GM23338 (cell line): ENCODE data around the gene SLC8A3. TPM values are rescaled to one million over a fixed set of nuclear protein-coding genes. Genes with fewer than 3 reads are reported as not detected.

Experiments used
- ATAC-seq: fragments of 200-7000 bp; cut with Tn5 transposase; 3 replicates; pipeline ENCODE4 v1.9.1; 2020
- DNase-seq: peaks from one replicate; pipeline ENCODE4 v3.0.0-alpha.2; 2015; ENCODE audit warnings: low spot score
- H2AFZ ChIP-seq: fragments of 200-600 bp; sonication (generic); 2 replicates; pipeline ENCODE4 v1.8.0; 2016; ENCODE audit warnings: antibody characterized with exemption, mild to moderate bottlenecking, moderate library complexity
- H3F3A ChIP-seq: fragments of 200-600 bp; sonication (generic); replicated peaks from 2 replicates; pipeline ENCODE4 v1.8.0; 2017; ENCODE audit warnings: antibody characterized with exemption, mixed run types, low read depth
- H3K27ac ChIP-seq: fragments of 200-600 bp; sonication (generic); 2 replicates; pipeline ENCODE4 v1.6.1; 2016; ENCODE audit warnings: low read depth
- H3K27me3 ChIP-seq: fragments of 200-600 bp; sonication (generic); 2 replicates; pipeline ENCODE4 v1.8.0; 2016; ENCODE audit warnings: mild to moderate bottlenecking, mixed run types, moderate library complexity; ENCODE audit not compliant: insufficient read depth
- H3K36me3 ChIP-seq: fragments of 200-600 bp; sonication (generic); 2 replicates; pipeline ENCODE4 v1.8.0; 2016; ENCODE audit warnings: mild to moderate bottlenecking; ENCODE audit not compliant: insufficient read depth
- H3K4me1 ChIP-seq: fragments of 200-600 bp; sonication (generic); 2 replicates; pipeline ENCODE4 v1.8.0; 2016; ENCODE audit warnings: mild to moderate bottlenecking, moderate library complexity; ENCODE audit not compliant: insufficient read depth
- H3K4me2 ChIP-seq: fragments of 200-600 bp; sonication (generic); 2 replicates; pipeline ENCODE4 v1.7.1; 2017; ENCODE audit warnings: mixed run types
- H3K4me3 ChIP-seq: fragments of 200-600 bp; sonication (generic); 2 replicates; pipeline ENCODE4 v1.6.1; 2016; ENCODE audit warnings: mixed run types
- H3K79me2 ChIP-seq: fragments of 200-600 bp; sonication (generic); replicated peaks from 2 replicates; pipeline ENCODE4 v1.8.0; 2017; ENCODE audit warnings: mild to moderate bottlenecking; ENCODE audit not compliant: insufficient read depth
- H3K9me2 ChIP-seq: fragments of 200-600 bp; sonication (generic); 2 replicates; pipeline ENCODE4 v1.8.0; 2017; ENCODE audit not compliant: insufficient read depth
- H4K20me1 ChIP-seq: fragments of 200-600 bp; sonication (generic); replicated peaks from 2 replicates; pipeline ENCODE4 v1.8.0; 2017; ENCODE audit warnings: mild to moderate bottlenecking; ENCODE audit not compliant: insufficient read depth
- H3K27ac Mint-ChIP-seq: 2 replicates; pipeline ENCODE4 v1.8.0; 2020; ENCODE audit warnings: inconsistent platforms, mild to moderate bottlenecking, moderate library complexity, mixed read lengths
- H3K27me3 Mint-ChIP-seq: 3 replicates; pipeline ENCODE4 v1.8.0; 2022; ENCODE audit warnings: low read depth, mild to moderate bottlenecking, moderate library complexity, mixed read lengths, inconsistent platforms; ENCODE audit not compliant: insufficient read depth, poor library complexity
- H3K36me3 Mint-ChIP-seq: 3 replicates; pipeline ENCODE4 v1.8.0; 2021; ENCODE audit warnings: low read depth, mild to moderate bottlenecking, inconsistent platforms, moderate library complexity, mixed read lengths
- H3K4me1 Mint-ChIP-seq: 3 replicates; pipeline ENCODE4 v1.8.0; 2020; ENCODE audit warnings: mild to moderate bottlenecking, inconsistent platforms, mixed read lengths
- H3K4me3 Mint-ChIP-seq: 3 replicates; pipeline ENCODE4 v1.8.0; 2021; ENCODE audit warnings: moderate library complexity, mild to moderate bottlenecking, inconsistent platforms, mixed read lengths
- H3K9me3 Mint-ChIP-seq: 3 replicates; pipeline ENCODE4 v1.8.0; 2020; ENCODE audit warnings: moderate library complexity, mild to moderate bottlenecking, inconsistent platforms, mixed read lengths
- EZH2 ChIP-seq: fragments of 200-600 bp; sonication (generic); IDR thresholded peaks from one replicate; pipeline ENCODE4 v1.8.0; 2017; ENCODE audit warnings: antibody characterized with exemption, mild to moderate bottlenecking, low read depth; ENCODE audit not compliant: unreplicated experiment
- EZH2phosphoT487 ChIP-seq: fragments of 200-600 bp; sonication (generic); IDR thresholded peaks from one replicate; pipeline ENCODE4 v1.8.1; 2018; ENCODE audit warnings: antibody characterized with exemption; ENCODE audit not compliant: unreplicated experiment
- NANOG ChIP-seq: IDR thresholded peaks from 2 replicates; pipeline ENCODE4 v1.6.1; 2016; ENCODE audit warnings: antibody characterized with exemption, borderline replicate concordance
- STAT1 ChIP-seq: IDR thresholded peaks from one replicate; pipeline ENCODE4 v1.6.1; 2016; ENCODE audit warnings: antibody characterized with exemption; ENCODE audit not compliant: unreplicated experiment
- ZNF114 ChIP-seq: fragments of 250-450 bp; sonication (Bioruptor Pico); IDR thresholded peaks from 2 replicates; pipeline ENCODE4 v1.5.0; 2020; ENCODE audit warnings: mild to moderate bottlenecking, moderate library complexity
- ZNF331 ChIP-seq: fragments of 250-450 bp; sonication (Bioruptor Pico); IDR thresholded peaks from 2 replicates; pipeline ENCODE4 v1.5.0; 2020; ENCODE audit warnings: low read depth, mild to moderate bottlenecking, moderate library complexity
- polyA plus RNA-seq: library from polyadenylated mRNA; unstranded; fragments of >200 nt; fragmentation: Nextera tagmentation; extraction: Ambion mirVana; gene quantifications from 2 replicates; pipeline ENCODE4 v1.2.1, GENCODE V29; 2016
- total RNA-seq: library from RNA; depleted of rRNA; stranded (reverse); fragments of >200 nt; shearing (Covaris generic); gene quantifications from 2 replicates; pipeline ENCODE4 v1.2.3, GENCODE V29; 2014
- TF ChIP-seq, protein P1 (sequence below), 2 experiments: fragments of 200-600 bp in 1 of 2; sonication (generic) in 1 of 2; conservative IDR thresholded peaks; 2 replicates each; pipeline versions ENCODE4 v1.5.1 to v1.6.1; 2016 to 2017; ENCODE audit warnings: antibody characterized with exemption in 2 of 2, low read depth in 2 of 2, mild to moderate bottlenecking in 2 of 2, moderate library complexity in 1 of 2
- TF ChIP-seq, protein P2 (sequence below): IDR thresholded peaks from 2 replicates; pipeline ENCODE4 v1.6.1; 2016; ENCODE audit warnings: antibody characterized with exemption
- TF ChIP-seq, protein P3 (sequence below): IDR thresholded peaks from one replicate; pipeline ENCODE4 v1.6.1; 2018; ENCODE audit warnings: antibody characterized with exemption; ENCODE audit not compliant: unreplicated experiment

Gene SLC8A3
- total and polyA plus RNA-seq, 2 experiments from 2014 or later: 0.82 to 2.0 TPM

DNA sequence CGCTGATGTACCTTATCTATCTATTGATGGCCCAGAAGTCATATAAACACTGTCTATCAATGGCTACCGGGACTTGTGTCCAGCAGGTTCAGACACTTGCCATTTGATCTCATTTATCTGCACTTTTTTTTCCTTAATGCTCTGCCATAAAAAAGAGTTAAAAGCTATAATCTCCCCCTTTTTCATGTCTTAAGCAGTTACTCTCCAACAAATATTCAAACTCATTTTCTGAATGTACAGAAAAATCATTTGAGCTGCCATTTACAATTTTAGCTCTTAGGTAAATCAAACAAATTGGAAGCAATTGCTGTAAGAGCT lies 101.4 kb downstream of the SLC8A3 start (continued):
- TF ChIP-seq, protein P1, sequence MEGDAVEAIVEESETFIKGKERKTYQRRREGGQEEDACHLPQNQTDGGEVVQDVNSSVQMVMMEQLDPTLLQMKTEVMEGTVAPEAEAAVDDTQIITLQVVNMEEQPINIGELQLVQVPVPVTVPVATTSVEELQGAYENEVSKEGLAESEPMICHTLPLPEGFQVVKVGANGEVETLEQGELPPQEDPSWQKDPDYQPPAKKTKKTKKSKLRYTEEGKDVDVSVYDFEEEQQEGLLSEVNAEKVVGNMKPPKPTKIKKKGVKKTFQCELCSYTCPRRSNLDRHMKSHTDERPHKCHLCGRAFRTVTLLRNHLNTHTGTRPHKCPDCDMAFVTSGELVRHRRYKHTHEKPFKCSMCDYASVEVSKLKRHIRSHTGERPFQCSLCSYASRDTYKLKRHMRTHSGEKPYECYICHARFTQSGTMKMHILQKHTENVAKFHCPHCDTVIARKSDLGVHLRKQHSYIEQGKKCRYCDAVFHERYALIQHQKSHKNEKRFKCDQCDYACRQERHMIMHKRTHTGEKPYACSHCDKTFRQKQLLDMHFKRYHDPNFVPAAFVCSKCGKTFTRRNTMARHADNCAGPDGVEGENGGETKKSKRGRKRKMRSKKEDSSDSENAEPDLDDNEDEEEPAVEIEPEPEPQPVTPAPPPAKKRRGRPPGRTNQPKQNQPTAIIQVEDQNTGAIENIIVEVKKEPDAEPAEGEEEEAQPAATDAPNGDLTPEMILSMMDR (conservative IDR thresholded peaks at IDR 0.05; ENCODE audit: low read depth in 2 of 2): no peak
- TF ChIP-seq EZH2 (no peak), STAT1 (no peak), NANOG (no peak), ZNF331 (CRISPR knock-in tag) (no peak), ZNF114 (CRISPR knock-in tag) (no peak), EZH2phosphoT487 (no peak)
- TF ChIP-seq, protein P2, sequence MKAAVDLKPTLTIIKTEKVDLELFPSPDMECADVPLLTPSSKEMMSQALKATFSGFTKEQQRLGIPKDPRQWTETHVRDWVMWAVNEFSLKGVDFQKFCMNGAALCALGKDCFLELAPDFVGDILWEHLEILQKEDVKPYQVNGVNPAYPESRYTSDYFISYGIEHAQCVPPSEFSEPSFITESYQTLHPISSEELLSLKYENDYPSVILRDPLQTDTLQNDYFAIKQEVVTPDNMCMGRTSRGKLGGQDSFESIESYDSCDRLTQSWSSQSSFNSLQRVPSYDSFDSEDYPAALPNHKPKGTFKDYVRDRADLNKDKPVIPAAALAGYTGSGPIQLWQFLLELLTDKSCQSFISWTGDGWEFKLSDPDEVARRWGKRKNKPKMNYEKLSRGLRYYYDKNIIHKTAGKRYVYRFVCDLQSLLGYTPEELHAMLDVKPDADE: no peak
- TF ChIP-seq, protein P3, sequence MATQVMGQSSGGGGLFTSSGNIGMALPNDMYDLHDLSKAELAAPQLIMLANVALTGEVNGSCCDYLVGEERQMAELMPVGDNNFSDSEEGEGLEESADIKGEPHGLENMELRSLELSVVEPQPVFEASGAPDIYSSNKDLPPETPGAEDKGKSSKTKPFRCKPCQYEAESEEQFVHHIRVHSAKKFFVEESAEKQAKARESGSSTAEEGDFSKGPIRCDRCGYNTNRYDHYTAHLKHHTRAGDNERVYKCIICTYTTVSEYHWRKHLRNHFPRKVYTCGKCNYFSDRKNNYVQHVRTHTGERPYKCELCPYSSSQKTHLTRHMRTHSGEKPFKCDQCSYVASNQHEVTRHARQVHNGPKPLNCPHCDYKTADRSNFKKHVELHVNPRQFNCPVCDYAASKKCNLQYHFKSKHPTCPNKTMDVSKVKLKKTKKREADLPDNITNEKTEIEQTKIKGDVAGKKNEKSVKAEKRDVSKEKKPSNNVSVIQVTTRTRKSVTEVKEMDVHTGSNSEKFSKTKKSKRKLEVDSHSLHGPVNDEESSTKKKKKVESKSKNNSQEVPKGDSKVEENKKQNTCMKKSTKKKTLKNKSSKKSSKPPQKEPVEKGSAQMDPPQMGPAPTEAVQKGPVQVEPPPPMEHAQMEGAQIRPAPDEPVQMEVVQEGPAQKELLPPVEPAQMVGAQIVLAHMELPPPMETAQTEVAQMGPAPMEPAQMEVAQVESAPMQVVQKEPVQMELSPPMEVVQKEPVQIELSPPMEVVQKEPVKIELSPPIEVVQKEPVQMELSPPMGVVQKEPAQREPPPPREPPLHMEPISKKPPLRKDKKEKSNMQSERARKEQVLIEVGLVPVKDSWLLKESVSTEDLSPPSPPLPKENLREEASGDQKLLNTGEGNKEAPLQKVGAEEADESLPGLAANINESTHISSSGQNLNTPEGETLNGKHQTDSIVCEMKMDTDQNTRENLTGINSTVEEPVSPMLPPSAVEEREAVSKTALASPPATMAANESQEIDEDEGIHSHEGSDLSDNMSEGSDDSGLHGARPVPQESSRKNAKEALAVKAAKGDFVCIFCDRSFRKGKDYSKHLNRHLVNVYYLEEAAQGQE: no peak

DNA sequence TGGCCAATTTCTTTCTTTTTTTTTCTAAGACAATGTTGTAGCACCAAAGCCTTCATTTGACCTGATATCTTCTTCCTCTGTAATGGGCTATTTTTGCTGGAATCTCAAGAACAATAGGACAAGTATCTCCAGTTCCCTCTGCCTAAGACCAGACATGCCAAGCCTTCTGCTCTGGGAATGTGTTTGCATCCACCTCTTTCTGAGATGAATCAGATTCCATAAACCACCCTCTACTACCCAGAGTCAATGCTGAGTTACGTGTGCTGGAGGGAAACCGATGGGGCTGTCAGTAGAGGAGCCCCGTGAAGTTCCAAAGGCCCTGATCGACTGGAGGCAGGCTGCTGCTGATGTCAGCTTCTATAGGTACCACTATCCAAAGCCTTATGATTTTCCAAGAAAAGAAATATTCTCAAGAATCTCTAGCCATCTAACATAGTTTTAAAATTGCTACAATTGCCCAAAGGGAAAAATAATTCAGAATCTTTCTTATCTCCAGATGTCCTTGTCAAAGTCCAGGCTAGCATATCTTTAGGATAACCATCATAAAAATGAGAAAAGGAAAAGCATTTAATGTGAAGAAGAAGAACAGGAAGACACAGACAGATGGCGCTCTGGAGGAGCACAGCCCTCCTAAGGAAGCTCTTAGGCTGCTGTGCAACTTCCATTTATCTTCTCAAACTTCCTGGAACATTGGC lies 101.9 kb downstream of the SLC8A3 start:
- Histone ChIP-seq H3K4me3 (no peak overlapping the region), H3K27me3 (no peaks in the 10 kb centered on the region), H3K4me2 (no peak overlapping the region), H3K79me2 (no peaks in the 10 kb centered on the region), H4K20me1 (no peaks in the 10 kb centered on the region), H3F3A (no peaks in the 10 kb centered on the region), H3K36me3 (no peaks in the 10 kb centered on the region), H3K27ac (no peak overlapping the region), H3K4me1 (no peaks in the 10 kb centered on the region), H3K9me2 (peaks cover 3% of the 10 kb centered on the region), H2AFZ (no peak overlapping the region)
- DNase-seq (peak; percentile 74), ATAC-seq (peak; percentile 70)
- H3K27ac Mint-ChIP-seq: no peak overlapping the region
- no peak overlapping the region for H3K4me3 Mint-ChIP-seq
- H3K9me3 Mint-ChIP-seq: no peaks in the 10 kb centered on the region
- H3K36me3 Mint-ChIP-seq: no peaks in the 10 kb centered on the region
- TF ChIP-seq NANOG: no peak
- TF ChIP-seq, protein P1 (conservative IDR thresholded peaks at IDR 0.05; ENCODE audit: low read depth in 2 of 2): peak; percentile 81 to 84
- H3K27me3 Mint-ChIP-seq: peaks cover 2% of the 10 kb centered on the region
- H3K4me1 Mint-ChIP-seq: no peaks in the 10 kb centered on the region
